Measurements from ENCODE around the gene CAD.

GRCh38 chr2:27211943-27212625, 5.1 kb upstream of the CAD start, which contains the start of the genes ATRAID and SLC5A6:
- TF ChIP-seq CTCF (IDR thresholded peaks at IDR 0.05 in 2 of 3, conservative IDR thresholded peaks at IDR 0.05 in 1 of 3; ENCODE audit: borderline replicate concordance in 1 of 3, insufficient read depth in 1 of 3, low read depth in 2 of 3, low read length in 2 of 3) (no peak), TCF7L2 (IDR thresholded peaks at IDR 0.05; ENCODE audit: borderline replicate concordance, extremely low read depth, insufficient read depth, insufficient read length) (no peak), CBX3 (IDR thresholded peaks at IDR 0.05; ENCODE audit: low read depth) (no peak), POLR2AphosphoS5 (IDR thresholded peaks at IDR 0.05; ENCODE audit: low read depth, low read length) (peak; percentile 93), JUND (IDR thresholded peaks at IDR 0.05) (no peak), SP1 (IDR thresholded peaks at IDR 0.05; ENCODE audit: low read depth) (peak; percentile 43; the same call in 1 of the 2 replicates), POLR2A (IDR thresholded peaks at IDR 0.05; ENCODE audit: borderline replicate concordance, extremely low read depth, insufficient read depth, insufficient read length) (peak; percentile 79), MAX (IDR thresholded peaks at IDR 0.05) (no peak), SIN3A (IDR thresholded peaks at IDR 0.05; ENCODE audit: low read depth) (peak; percentile 49; the same call in 1 of the 2 replicates), RAD21 (IDR thresholded peaks at IDR 0.05; ENCODE audit: low read depth) (no peak), SRF (IDR thresholded peaks at IDR 0.05; ENCODE audit: low read depth) (no peak), ELF1 (IDR thresholded peaks at IDR 0.05; ENCODE audit: borderline replicate concordance, low read depth) (no peak; the same call in 1 of the 2 replicates), ATF3 (IDR thresholded peaks at IDR 0.05) (no peak), REST (IDR thresholded peaks at IDR 0.05; ENCODE audit: low read depth) (no peak)

Measured in HCT116 (cell line).